ENCODE measurements around the gene RABGAP1L. TPM values are rescaled to one million over a fixed set of nuclear protein-coding genes. Genes with fewer than 3 reads are reported as not detected.

RABGAP1L gene
- total RNA-seq, 2 experiments from 2014 or later, result 38.2 to 44.2 TPM

DNA sequence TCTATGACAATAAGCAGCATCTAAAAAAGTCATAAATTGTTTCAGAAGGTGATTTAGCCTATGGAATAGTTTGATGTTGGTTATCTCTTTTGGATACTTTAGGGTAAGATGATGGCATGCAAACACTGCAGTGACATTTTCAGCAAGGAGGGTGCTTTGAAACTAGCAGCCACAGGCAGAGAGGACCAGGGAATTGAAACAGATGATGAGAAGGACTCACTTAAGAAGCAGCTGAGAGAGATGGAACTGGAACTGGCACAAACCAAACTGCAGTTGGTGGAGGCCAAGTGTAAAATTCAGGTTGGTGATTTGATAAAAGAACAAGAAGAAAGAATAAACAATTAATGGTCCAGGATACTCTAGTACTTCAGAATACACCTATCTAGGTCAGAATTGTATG is 829.2 kb downstream of the RABGAP1L start:
- H3K27ac Mint-ChIP-seq, result peak overlapping the region; percentile 18
- H3K4me1 Mint-ChIP-seq (ENCODE audit: low read depth), result peaks cover 36% of the 10 kb centered on the region
- ChIA-PET CTCF (interaction anchor here (1.2 to 2.0 kb wide), 7 partner anchors 10 to 106 kb away, joined by 3 to 11 read pairs (median 5); no protein-coding TSS in a partner anchor), POLR2A (interaction anchor here (0.6 to 3.0 kb wide), 3 partner anchors 11 to 35 kb away, joined by 3 to 20 read pairs (median 4); partner anchors contain the start of genes CACYBP and MRPS14)
- ATAC-seq, result no peak
- peaks cover 25% of the 10 kb centered on the region for H3K36me3 Mint-ChIP-seq (ENCODE audit: low read depth)
- H3K9me3 Mint-ChIP-seq (ENCODE audit: insufficient read depth), result no peaks in the 10 kb centered on the region
- no peak for DNase-seq
- no peaks in the 10 kb centered on the region for H3K27me3 Mint-ChIP-seq (ENCODE audit: low read depth)
- no peak overlapping the region for H3K4me3 Mint-ChIP-seq

DNA sequence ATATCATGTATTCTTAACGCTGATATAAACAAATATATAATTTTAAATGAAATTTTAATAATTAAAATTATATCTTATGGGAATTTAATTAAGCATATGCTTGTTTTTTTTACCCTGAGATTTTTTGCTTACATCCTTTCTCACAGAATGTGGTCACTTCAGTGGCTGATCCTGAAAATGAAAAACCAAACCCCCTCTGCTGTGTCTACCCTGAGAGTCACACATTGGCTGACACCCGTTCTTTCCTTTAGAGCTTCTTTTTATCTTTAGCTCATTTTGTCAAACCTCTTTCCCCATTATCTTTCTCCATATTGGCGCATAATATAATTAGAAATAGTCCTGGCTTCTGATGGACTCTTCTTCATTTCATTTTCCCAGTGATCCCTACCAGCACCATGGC is 829.7 kb downstream of the RABGAP1L start:
- peaks cover 38% of the 10 kb centered on the region for H3K4me1 Mint-ChIP-seq (ENCODE audit: low read depth)
- CTCF ChIA-PET, result interaction anchor here (1.2 to 2.0 kb wide), 8 partner anchors 9 to 106 kb away, joined by 3 to 11 read pairs (median 4); partner anchors contain the start of gene CACYBP

DNA sequence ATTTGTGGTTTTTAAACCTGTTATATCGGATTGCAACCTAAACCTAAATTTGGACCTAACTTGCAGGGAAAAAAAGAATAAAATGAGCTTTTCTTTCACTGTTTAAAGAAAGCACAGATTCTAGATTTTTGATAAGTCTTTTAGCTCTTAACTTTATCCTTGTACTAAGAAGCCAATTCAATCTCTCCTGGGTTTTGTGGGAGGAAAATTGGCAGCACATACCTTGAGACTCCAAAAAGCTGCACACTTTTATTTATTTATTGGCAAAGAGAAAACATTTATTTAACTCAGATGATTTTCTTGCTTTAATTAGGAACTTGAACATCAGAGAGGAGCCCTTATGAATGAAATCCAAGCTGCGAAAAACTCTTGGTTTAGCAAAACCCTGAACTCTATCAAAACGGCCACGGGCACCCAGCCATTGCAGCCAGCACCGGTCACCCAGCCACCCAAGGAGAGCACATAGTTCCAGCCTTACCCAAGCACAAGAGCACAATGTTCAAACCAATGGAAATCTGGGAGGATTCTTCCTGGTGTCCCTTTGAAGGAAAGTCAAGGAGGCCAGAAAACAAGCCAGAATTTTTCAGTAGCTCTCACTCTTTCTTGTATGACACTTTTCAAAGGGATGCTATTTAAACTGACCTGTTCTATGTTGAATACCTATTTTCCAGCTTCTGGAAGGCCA is 830.4 kb downstream of the RABGAP1L start:
- ATAC-seq (no peak), DNase-seq (no peak)
- Mint-ChIP-seq H3K4me1 (ENCODE audit: low read depth) (peaks cover 39% of the 10 kb centered on the region), H3K27me3 (ENCODE audit: low read depth) (no peaks in the 10 kb centered on the region), H3K27ac (peak overlapping the region; percentile 81), H3K36me3 (ENCODE audit: low read depth) (peaks cover 23% of the 10 kb centered on the region), H3K4me3 (peak overlapping the region; percentile 70), H3K9me3 (ENCODE audit: insufficient read depth) (no peaks in the 10 kb centered on the region)
- POLR2A ChIA-PET, result interaction anchor here (1.4 to 3.0 kb wide), 3 partner anchors 9 to 34 kb away, joined by 3 to 20 read pairs (median 4); partner anchors contain the start of genes CACYBP and MRPS14
- CTCF ChIA-PET, result interaction anchor here (1.2 to 2.0 kb wide), 8 partner anchors 9 to 107 kb away, joined by 3 to 11 read pairs (median 4); partner anchors contain the start of gene CACYBP

More for the DNA sequence above, 829.7 kb downstream of the RABGAP1L start:
- DNase-seq (no peak), ATAC-seq (no peak)
- Mint-ChIP-seq H3K4me3 (peak overlapping the region; percentile 70), H3K27ac (peak overlapping the region; percentile 19), H3K36me3 (ENCODE audit: low read depth) (peaks cover 23% of the 10 kb centered on the region), H3K27me3 (ENCODE audit: low read depth) (no peaks in the 10 kb centered on the region), H3K9me3 (ENCODE audit: insufficient read depth) (no peaks in the 10 kb centered on the region)
- POLR2A ChIA-PET, result interaction anchor here (0.6 to 3.0 kb wide), 4 partner anchors 10 to 34 kb away, joined by 3 to 20 read pairs (median 4); partner anchors contain the start of genes CACYBP and MRPS14

- Mint-ChIP-seq H3K4me1 (ENCODE audit: low read depth) (peaks cover 34% of the 10 kb centered on the region), H3K36me3 (ENCODE audit: low read depth) (peaks cover 26% of the 10 kb centered on the region), H3K9me3 (ENCODE audit: insufficient read depth) (no peaks in the 10 kb centered on the region), H3K4me3 (peak overlapping the region; percentile 80), H3K27ac (peak overlapping the region; percentile 86), H3K27me3 (ENCODE audit: low read depth) (no peaks in the 10 kb centered on the region)
- no peak for DNase-seq
- POLR2A ChIA-PET, result interaction anchor here (1.4 to 3.0 kb wide), 3 partner anchors 9 to 33 kb away, joined by 3 to 20 read pairs (median 4); partner anchors contain the start of genes CACYBP and MRPS14
- peak; percentile 75 for ATAC-seq
- CTCF ChIA-PET, result interaction anchor here (1.3 to 2.0 kb wide), 5 partner anchors 8 to 108 kb away, joined by 3 to 9 read pairs (median 6); partner anchors contain the start of gene CACYBP
These were observed 831.2 kb downstream of the RABGAP1L start for GRCh38 chr1:174990382-174990999.

GRCh38 chr1:174991473-174991872 is 832.2 kb downstream of the RABGAP1L start:
- POLR2A ChIA-PET, result interaction anchor here (0.6 kb wide), 1 partner anchor 32 kb away, joined by 3 read pairs; the partner anchor contains the start of gene MRPS14

GRCh38 chr1:174995121-174995520 is 835.8 kb downstream of the RABGAP1L start:
- ATAC-seq (no peak), DNase-seq (no peak)
- POLR2A ChIA-PET, result interaction anchor here (1.3 to 1.7 kb wide), 2 partner anchors 28 to 196 kb away, joined by 4 read pairs; no protein-coding TSS in a partner anchor
- Mint-ChIP-seq H3K36me3 (ENCODE audit: low read depth) (peaks cover 21% of the 10 kb centered on the region), H3K27me3 (ENCODE audit: low read depth) (no peaks in the 10 kb centered on the region), H3K4me1 (ENCODE audit: low read depth) (peaks cover 25% of the 10 kb centered on the region), H3K9me3 (ENCODE audit: insufficient read depth) (no peaks in the 10 kb centered on the region), H3K27ac (no peak overlapping the region), H3K4me3 (no peak overlapping the region)
- CTCF ChIA-PET, result interaction anchor here (6.1 kb wide), 1 partner anchor 10 kb away, joined by 57 read pairs; no protein-coding TSS in a partner anchor

More at GRCh38 chr1:174991473-174991872, 832.2 kb downstream of the RABGAP1L start:
- ATAC-seq, result no peak
- Mint-ChIP-seq H3K36me3 (ENCODE audit: low read depth) (peaks cover 29% of the 10 kb centered on the region), H3K27ac (no peak overlapping the region), H3K27me3 (ENCODE audit: low read depth) (no peaks in the 10 kb centered on the region), H3K4me1 (ENCODE audit: low read depth) (peaks cover 32% of the 10 kb centered on the region), H3K4me3 (no peak overlapping the region), H3K9me3 (ENCODE audit: insufficient read depth) (no peaks in the 10 kb centered on the region)
- CTCF ChIA-PET, result interaction anchor here (0.7 to 2.2 kb wide), 5 partner anchors 8 to 192 kb away, joined by 3 to 11 read pairs (median 3); partner anchors contain the start of gene CACYBP
- no peak for DNase-seq

- ATAC-seq, result no peak
- Mint-ChIP-seq H3K4me1 (ENCODE audit: low read depth) (peaks cover 18% of the 10 kb centered on the region), H3K9me3 (ENCODE audit: insufficient read depth) (no peaks in the 10 kb centered on the region), H3K36me3 (ENCODE audit: low read depth) (peaks cover 24% of the 10 kb centered on the region), H3K27ac (no peak overlapping the region), H3K4me3 (no peak overlapping the region), H3K27me3 (ENCODE audit: low read depth) (no peaks in the 10 kb centered on the region)
- ChIA-PET POLR2A (interaction anchor here (1.3 to 1.7 kb wide), 2 partner anchors 27 to 196 kb away, joined by 4 read pairs; no protein-coding TSS in a partner anchor), CTCF (interaction anchor here (1.1 to 6.1 kb wide), 2 partner anchors 11 to 733 kb away, joined by 5 to 57 read pairs; no protein-coding TSS in a partner anchor)
- DNase-seq, result no peak
These were observed 836.6 kb downstream of the RABGAP1L start for GRCh38 chr1:174995916-174996315.

- no peak for DNase-seq
- Mint-ChIP-seq H3K4me3 (no peak overlapping the region), H3K27me3 (ENCODE audit: low read depth) (no peaks in the 10 kb centered on the region), H3K4me1 (ENCODE audit: low read depth) (peaks cover 21% of the 10 kb centered on the region), H3K9me3 (ENCODE audit: insufficient read depth) (no peaks in the 10 kb centered on the region), H3K27ac (no peak overlapping the region), H3K36me3 (ENCODE audit: low read depth) (peaks cover 27% of the 10 kb centered on the region)
- no peak for ATAC-seq
- CTCF ChIA-PET, result interaction anchor here (1.1 to 6.1 kb wide), 3 partner anchors 12 to 734 kb away, joined by 5 to 57 read pairs (median 13); no protein-coding TSS in a partner anchor
- POLR2A ChIA-PET, result interaction anchor here (0.7 to 3.7 kb wide), 3 partner anchors 11 to 27 kb away, joined by 3 to 30 read pairs (median 4); partner anchors contain the start of gene MRPS14
These were observed 837.2 kb downstream of the RABGAP1L start for GRCh38 chr1:174996476-174996875.

DNA sequence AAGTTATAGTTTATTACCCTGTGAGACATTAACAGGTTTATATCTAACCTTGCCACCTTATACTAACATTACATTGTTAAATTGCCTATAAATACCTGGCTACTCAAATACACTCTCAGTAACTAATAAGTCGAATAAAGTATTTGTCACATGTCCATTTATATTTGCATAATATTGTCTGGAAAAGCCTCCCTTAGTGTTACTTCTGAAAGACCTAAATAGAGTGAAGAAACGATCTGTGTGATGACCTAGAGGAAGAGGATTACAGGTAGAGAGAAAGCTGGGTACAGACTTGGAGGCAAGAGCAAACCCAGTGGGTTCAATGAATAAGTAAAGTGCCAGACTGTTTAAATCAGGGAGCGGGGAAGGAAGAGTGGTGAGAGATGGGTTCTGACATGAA is 837.7 kb downstream of the RABGAP1L start:
- Mint-ChIP-seq H3K27ac (no peak overlapping the region), H3K4me1 (ENCODE audit: low read depth) (peaks cover 26% of the 10 kb centered on the region), H3K4me3 (no peak overlapping the region), H3K36me3 (ENCODE audit: low read depth) (peaks cover 28% of the 10 kb centered on the region), H3K9me3 (ENCODE audit: insufficient read depth) (no peaks in the 10 kb centered on the region), H3K27me3 (ENCODE audit: low read depth) (no peaks in the 10 kb centered on the region)
- ChIA-PET POLR2A (interaction anchor here (0.7 to 4.1 kb wide), 3 partner anchors 12 to 29 kb away, joined by 3 to 69 read pairs (median 30); partner anchors contain the start of gene MRPS14), CTCF (interaction anchor here (1.2 to 6.1 kb wide), 4 partner anchors 12 to 735 kb away, joined by 3 to 57 read pairs (median 8); no protein-coding TSS in a partner anchor)
- no peak for DNase-seq
- no peak for ATAC-seq

DNA sequence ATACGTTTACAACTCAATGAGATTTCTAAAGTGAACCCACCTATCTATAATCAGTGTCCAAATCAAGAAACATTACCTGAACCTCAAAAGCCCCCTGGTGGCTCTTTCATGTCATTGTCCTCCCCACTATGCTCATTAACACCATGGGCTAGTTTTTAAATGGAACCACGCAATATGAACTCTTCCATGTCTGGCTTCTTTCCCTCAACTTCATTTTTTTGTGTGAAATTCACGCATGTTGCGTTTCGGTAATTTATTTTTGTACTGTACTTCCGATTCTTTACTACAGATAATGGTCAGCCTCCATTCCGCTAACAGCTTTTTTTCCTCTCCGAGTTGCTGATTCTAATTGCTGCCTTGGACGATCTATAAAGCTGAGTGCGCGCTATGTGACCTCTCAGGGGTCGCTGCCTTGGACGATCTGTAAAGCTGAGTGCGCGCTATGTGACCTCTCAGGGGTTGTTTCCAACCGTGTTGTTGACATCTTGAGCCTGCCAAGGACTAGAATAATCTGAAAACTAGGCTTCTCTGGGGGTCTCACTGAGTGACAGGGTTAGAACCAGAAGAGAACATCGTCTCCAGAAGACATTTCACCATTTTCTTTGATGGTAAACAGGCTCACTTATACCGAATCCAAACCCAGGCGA is 839.4 kb downstream of the RABGAP1L start:
- Mint-ChIP-seq H3K27ac (no peak overlapping the region), H3K4me3 (no peak overlapping the region), H3K9me3 (ENCODE audit: insufficient read depth) (no peaks in the 10 kb centered on the region), H3K4me1 (ENCODE audit: low read depth) (peaks cover 39% of the 10 kb centered on the region), H3K36me3 (ENCODE audit: low read depth) (peaks cover 35% of the 10 kb centered on the region), H3K27me3 (ENCODE audit: low read depth) (no peaks in the 10 kb centered on the region)
- ChIA-PET POLR2A (interaction anchor here (0.6 to 4.2 kb wide), 21 partner anchors 9 to 1130 kb away, joined by 3 to 69 read pairs (median 5); partner anchors contain the start of genes MRPS14 and ZBTB37), CTCF (interaction anchor here (0.6 to 6.1 kb wide), 39 partner anchors 8 to 740 kb away, joined by 3 to 57 read pairs (median 3); partner anchors contain the start of gene MRPS14)
- DNase-seq (peak; percentile 73), ATAC-seq (peak; percentile 8)

Data from activated CD8-positive, alpha-beta T cell treated with anti-CD3 and anti-CD28 coated beads, Interleukin-2, amount 10 ng/mL, durations not matched to agents 7 days and 5 days (primary cell).